ENCODE results near the gene C2orf76. TPM values are rescaled to one million over a fixed set of nuclear protein-coding genes. Genes with fewer than 3 reads are reported as not detected.

Gene C2orf76
- total RNA-seq, 4 donors from 2014 or later, result 10.3 to 13.3 (median 11.3) TPM

DNA sequence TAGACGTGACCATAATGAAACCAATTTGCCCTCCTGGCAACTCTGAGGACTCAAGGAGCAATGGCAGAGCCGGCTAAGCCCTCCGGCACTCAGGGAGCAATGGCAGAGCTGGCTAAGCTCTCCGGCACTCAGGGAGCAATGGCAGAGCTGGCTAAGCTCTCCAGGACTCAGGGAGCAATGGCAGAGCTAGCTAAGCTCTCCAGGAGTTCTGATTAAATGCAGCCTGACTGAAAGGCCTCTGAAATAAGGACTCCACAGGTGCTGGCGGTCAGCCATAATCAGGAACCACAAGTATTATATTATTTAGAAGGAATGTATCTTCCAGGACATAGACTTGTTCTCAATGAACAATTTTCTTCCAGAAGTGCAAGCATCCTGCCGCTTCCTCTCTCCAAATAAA is 65.2 kb downstream of the C2orf76 start:
- TF ChIP-seq, protein P1, sequence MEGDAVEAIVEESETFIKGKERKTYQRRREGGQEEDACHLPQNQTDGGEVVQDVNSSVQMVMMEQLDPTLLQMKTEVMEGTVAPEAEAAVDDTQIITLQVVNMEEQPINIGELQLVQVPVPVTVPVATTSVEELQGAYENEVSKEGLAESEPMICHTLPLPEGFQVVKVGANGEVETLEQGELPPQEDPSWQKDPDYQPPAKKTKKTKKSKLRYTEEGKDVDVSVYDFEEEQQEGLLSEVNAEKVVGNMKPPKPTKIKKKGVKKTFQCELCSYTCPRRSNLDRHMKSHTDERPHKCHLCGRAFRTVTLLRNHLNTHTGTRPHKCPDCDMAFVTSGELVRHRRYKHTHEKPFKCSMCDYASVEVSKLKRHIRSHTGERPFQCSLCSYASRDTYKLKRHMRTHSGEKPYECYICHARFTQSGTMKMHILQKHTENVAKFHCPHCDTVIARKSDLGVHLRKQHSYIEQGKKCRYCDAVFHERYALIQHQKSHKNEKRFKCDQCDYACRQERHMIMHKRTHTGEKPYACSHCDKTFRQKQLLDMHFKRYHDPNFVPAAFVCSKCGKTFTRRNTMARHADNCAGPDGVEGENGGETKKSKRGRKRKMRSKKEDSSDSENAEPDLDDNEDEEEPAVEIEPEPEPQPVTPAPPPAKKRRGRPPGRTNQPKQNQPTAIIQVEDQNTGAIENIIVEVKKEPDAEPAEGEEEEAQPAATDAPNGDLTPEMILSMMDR (IDR thresholded peaks at IDR 0.05), result no peak
- no peak for DNase-seq (ENCODE audit: low spot score)
- ATAC-seq (ENCODE audit: low FRiP score), result no peak

GRCh38 chr2:119295688-119296375 is 70.8 kb downstream of the C2orf76 start:
- DNase-seq (ENCODE audit: low spot score) (no peak), ATAC-seq (ENCODE audit: low FRiP score) (no peak)
- TF ChIP-seq, protein P1 (IDR thresholded peaks at IDR 0.05), result no peak

GRCh38 chr2:119294671-119295070 is 72.0 kb downstream of the C2orf76 start:
- no peak for DNase-seq (ENCODE audit: low spot score)
- no peak for ATAC-seq (ENCODE audit: low FRiP score)
- TF ChIP-seq, protein P1 (IDR thresholded peaks at IDR 0.05), result no peak

- no peak for ATAC-seq (ENCODE audit: low FRiP score)
- no peak for DNase-seq (ENCODE audit: low spot score)
- TF ChIP-seq, protein P1 (IDR thresholded peaks at IDR 0.05), result no peak
Observed at GRCh38 chr2:119293900-119294299, 72.7 kb downstream of the C2orf76 start.

DNA sequence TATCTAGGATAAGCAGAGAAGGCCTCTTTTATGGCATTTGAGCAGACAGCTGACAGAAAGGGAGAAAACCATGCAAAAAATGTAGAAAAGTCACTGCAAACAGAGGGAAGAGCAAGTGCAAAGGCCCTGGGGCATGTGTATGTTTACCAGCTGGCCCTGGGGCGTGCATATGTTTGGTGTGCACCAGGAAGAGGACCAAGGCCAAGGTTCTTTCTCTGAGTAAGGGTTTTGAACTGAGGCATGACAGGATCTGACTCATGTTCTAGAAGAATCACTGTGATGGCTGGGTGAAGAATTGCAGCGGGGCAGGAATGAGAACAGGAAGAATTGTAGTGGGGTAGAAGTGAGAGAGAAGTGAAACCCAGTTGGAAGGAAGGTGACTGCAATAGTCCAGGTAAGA is 73.4 kb downstream of the C2orf76 start:
- DNase-seq (ENCODE audit: low spot score) (no peak), ATAC-seq (ENCODE audit: low FRiP score) (no peak)
- TF ChIP-seq, protein P1 (IDR thresholded peaks at IDR 0.05), result no peak

GRCh38 chr2:119292226-119292625 is 74.4 kb downstream of the C2orf76 start:
- TF ChIP-seq, protein P1 (IDR thresholded peaks at IDR 0.05), result no peak
- no peak for ATAC-seq (ENCODE audit: low FRiP score)
- no peak for DNase-seq (ENCODE audit: low spot score)

- TF ChIP-seq, protein P1 (IDR thresholded peaks at IDR 0.05), result no peak
- no peak for DNase-seq (ENCODE audit: low spot score)
- no peak for ATAC-seq (ENCODE audit: low FRiP score)
Observed at GRCh38 chr2:119291588-119292167, 75.0 kb downstream of the C2orf76 start.

Measured in omental fat pad (tissue), 4 donors.